ENCODE data around the gene STIP1.

DNA sequence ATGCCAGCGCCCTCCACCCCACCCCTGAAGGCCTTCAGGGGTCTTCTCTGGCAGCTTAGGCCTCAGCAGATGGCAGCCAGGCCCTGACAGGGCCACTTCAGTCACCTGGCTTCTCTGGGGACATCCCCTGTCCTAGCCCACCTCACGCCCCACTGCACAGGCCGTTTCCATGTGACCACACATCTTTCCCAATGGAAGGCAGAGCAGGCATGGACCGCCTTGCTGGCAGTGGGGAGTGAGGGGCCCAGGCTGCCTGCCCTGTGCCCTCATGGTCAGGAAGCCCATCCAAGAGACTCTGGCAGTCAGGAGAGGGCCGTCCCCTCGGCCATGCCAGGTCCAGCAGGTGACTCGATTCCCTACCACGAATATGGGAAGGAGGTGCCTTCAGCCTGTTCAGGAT, 45.9 kb upstream of the STIP1 start:
- no peak for TF ChIP-seq POLR2AphosphoS5 (IDR thresholded peaks at IDR 0.05)
- no peak for TF ChIP-seq CTCF (IDR thresholded peaks at IDR 0.05; ENCODE audit: poor library complexity, severe bottlenecking)
- TF ChIP-seq EZH2 (IDR thresholded peaks at IDR 0.05; ENCODE audit: borderline replicate concordance, insufficient read depth, low read length, poor library complexity, severe bottlenecking): no peak
- TF ChIP-seq, protein P1, sequence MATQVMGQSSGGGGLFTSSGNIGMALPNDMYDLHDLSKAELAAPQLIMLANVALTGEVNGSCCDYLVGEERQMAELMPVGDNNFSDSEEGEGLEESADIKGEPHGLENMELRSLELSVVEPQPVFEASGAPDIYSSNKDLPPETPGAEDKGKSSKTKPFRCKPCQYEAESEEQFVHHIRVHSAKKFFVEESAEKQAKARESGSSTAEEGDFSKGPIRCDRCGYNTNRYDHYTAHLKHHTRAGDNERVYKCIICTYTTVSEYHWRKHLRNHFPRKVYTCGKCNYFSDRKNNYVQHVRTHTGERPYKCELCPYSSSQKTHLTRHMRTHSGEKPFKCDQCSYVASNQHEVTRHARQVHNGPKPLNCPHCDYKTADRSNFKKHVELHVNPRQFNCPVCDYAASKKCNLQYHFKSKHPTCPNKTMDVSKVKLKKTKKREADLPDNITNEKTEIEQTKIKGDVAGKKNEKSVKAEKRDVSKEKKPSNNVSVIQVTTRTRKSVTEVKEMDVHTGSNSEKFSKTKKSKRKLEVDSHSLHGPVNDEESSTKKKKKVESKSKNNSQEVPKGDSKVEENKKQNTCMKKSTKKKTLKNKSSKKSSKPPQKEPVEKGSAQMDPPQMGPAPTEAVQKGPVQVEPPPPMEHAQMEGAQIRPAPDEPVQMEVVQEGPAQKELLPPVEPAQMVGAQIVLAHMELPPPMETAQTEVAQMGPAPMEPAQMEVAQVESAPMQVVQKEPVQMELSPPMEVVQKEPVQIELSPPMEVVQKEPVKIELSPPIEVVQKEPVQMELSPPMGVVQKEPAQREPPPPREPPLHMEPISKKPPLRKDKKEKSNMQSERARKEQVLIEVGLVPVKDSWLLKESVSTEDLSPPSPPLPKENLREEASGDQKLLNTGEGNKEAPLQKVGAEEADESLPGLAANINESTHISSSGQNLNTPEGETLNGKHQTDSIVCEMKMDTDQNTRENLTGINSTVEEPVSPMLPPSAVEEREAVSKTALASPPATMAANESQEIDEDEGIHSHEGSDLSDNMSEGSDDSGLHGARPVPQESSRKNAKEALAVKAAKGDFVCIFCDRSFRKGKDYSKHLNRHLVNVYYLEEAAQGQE (IDR thresholded peaks at IDR 0.05; ENCODE audit: borderline replicate concordance): no peak
- no peak for TF ChIP-seq EP300 (conservative IDR thresholded peaks at IDR 0.05; ENCODE audit: poor library complexity, severe bottlenecking)
- no peak for TF ChIP-seq RAD21 (conservative IDR thresholded peaks at IDR 0.05)
- TF ChIP-seq TAF1 (IDR thresholded peaks at IDR 0.05; ENCODE audit: low read depth): no peak
